HG03342 (cell line): Measurements from ENCODE around the gene SLFN5.
A peak's percentile ranks its signal among the peaks of the same experiment; 100 is the strongest.
"Not testable (repeated sequence)": the region's sequence is repeated elsewhere in the genome, so short reads cannot be mapped to it uniquely, and the experiment has no call there.

Experiments
- ATAC-seq: cut with Tn5 transposase; IDR thresholded peaks from one replicate; pipeline ENCODE4 v1.9.1; 2021; ENCODE audit warnings: mild to moderate bottlenecking, moderate library complexity; ENCODE audit not compliant: unreplicated experiment

Gene SLFN5

DNA sequence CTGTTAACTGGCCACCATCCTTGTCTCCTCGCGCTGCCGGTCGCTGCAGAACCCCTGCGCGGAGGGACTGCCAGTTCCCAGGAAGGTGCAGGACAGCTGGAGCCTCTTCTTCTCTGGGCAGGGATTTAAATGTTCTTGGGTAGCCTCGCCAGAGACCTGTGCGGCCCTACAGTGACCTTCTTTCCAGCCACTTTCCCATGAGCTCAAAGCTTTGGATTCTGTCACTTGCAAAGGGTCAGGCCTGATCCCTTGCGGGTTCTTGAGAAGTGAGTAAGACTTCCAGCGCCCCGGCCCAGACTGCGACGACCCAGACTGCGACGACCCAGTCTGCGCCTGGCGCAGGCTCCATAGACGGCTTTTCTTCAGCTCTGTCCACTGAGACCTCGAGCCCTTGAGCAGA lies 1.4 kb upstream of the SLFN5 start:
- ATAC-seq: no peak

DNA sequence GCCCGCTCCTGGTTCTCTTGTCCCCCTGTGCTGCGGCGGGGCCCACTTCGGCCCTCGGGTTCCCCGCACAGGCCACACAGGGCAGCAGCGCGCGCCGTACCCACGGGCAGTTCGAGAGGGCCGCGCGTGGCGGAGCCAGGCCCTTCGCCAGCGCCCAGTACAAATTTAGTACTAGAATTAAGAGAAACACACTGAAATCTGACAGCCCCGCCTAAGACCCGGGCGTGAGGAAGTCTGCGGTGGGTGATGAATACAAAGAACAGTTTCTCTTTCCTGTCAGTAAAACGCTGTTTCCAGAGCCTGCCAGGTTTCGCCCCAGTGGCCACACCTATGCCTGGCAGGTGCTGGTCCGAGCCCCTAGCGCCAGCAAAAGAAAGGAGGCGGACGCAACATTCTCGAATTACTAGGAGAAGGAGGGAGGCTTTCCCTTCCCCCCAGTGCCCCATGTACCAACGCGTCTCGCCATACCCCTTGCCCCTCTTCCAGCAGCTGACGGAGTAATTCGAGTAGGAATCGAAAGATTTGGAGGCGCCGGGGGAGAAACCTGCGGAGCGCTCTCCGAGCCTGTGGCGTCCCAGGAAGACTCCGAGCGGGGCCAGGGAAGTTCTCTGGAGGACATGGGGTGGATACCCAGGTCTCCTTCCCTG lies 591 bp upstream of the SLFN5 start:
- ATAC-seq: peak; percentile 50

DNA sequence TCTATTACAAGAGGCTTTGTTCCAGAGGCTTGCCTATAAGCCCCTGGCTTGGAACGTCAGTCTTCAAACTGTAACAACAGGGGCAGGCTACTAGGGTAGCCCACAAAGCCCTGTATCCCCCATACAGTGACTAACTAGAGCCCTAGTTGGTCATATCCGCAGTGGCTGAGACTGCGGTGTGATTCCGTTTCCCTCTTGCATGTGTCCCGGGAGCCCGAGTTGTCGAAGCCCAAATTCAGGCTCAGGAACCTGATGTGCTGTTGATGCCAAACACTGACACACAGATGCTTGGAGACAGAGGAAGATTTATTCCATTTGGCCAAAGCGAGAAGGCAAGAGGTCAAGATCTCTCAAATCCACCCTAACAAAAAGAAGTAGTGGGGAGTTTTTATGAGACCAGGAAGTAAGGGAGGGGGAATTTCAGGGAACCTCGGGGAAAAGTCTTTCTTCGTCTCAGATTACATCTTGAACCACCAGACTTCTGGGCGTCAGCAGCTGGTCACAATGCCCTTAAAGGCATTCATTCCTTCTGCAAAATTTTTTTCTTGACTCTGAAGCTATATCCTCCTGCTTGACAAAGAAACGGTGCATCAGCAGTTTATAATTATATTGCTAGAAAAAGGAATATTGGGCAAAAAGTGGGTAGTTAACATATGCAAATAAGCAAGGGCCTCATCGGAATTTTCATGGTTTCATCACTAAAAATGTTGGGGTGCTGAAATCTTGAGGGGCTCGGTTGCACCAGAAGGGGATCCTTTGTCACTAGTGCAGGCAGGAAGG lies 879 bp downstream of the SLFN5 start:
- ATAC-seq: no peak

DNA sequence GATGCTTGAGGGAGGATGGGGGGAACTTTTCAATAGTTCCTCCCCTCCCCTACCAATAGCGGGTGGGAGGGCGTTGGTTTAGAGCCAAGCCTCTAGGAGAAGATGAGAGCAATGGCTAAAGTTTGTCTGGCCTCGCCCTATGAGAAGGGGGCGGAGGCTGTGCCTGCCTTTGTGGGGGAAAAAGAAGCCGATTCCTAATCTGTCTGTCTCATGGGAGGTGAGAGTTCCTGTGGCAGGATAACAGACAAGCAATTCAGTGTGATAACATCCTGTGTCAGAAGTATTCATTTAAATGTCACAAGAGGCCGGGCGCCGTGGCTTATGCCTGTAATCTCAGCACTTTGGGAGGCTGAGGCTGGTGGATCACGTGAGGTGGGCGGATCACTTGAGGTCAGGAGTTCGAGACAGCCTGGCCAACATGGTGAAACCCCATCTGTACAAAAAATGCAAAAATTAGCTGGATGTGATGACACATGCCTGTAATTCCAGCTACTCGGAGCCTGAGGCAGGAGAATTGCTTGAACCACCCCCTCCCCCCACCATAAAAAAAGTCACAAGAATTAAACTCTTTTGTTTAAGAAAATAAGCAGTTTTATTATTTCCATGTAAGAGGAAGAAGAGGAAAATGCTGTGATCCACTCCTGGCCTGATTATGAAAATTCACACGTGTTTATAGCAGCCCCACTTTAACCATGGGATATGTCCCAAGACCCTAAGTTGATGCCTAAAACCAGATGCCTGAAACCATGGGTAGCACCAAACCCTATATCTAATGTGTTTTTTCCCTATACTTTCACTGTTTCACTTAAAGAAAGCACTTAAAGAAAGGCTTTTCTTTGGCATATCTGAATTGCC lies 1.7 kb downstream of the SLFN5 start:
- peak; percentile 30 for ATAC-seq

DNA sequence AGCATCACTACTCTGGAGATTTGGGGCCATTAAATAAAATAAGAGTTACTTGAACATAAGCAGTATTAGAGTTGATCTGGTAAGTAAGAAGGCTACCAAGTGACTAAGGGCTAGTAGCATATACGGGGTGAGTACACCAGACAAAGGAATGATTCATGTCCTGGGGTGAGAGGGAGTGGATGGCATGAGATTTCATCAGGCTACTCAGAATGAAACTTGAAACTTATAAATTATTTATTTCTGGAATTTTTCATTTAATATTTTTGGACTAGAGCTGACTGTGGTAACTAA lies 2.3 kb downstream of the SLFN5 start:
- no peak for ATAC-seq

DNA sequence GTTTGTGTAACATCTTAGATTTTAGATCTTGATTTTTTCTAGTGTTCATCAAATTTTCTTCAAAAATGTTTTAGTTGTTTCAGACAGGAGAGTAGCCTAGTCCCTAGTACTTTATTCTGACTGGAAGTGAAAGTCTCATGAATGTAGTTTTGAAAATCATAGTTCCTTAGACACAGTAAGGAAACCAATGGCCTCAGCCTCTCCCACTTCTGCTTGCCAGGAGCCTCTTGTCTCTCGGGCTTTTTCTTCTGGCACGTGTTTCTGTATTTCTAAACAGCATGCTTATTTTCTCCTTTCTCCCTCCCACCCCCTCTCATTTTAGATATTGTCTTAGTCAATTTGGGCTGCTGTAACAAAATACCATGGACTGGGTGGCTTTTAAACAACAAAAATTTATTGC lies 9.8 kb downstream of the SLFN5 start:
- ATAC-seq: no peak

DNA sequence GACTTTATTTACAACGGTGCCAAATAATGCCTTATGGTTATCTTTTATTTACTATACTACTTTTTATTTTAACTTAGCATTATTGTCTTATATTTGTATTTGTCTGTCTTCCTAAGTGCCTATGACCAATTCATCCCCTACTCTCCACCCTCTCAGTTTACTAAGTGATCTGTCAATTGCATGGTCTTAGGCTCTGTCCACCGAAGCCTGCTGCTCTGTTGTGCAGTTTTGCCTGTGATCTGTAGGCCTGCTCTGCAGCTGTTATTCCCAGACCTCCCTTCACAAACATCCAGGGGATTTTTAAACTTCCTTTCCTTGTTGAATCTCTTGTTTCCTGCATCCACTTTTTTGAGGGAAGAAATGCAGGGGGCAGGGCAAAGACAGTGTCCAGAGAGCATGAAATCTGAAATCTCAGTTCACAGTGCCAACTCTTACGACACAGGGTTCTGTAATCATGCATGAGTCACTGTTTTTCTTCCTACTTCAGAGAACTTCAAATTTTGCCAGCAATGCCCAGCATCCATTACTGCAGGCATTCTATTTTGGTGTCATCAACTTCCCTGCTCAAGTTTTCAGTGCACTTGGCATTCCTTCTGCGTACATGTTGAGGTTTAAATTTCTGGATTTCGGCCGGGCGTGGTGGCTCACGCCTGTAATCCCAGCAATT lies 11.4 kb downstream of the SLFN5 start:
- ATAC-seq: no peak

DNA sequence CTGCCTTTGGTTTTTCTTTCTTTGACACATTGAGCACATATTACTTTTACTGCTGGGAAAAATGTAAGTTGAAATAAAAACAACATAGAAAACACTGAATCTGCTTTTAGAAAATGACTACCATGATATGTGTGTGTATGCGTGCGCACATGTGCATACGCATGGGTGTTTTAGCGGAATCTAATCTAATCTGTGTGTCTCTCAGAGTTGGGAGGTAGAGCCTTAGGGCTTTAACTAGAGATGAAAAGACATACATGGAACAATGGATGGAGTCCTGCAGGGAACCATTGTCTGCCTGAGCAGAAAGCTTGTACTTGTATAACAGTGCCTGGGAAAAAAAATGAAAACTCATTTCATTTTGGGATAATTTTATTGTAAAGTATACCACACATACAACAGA lies 12.4 kb downstream of the SLFN5 start:
- ATAC-seq: no peak

DNA sequence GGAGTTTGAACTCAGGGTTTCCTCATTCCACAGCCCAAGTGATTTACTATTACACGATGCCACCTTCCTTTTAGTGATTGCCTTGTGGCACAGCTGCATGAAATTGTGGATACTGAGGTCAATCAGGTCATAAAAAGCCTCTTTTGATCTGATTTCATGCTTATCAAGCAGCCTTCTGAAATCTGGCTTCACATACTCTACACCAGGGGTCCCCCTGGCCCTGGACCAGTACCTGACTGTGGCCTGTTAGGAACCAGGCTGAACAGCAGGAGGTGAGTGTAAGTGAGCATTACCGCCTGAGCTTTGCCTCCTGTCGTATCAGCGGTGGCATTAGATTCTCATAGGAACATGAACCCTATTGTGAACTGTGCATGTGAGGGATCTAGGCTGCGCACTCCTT lies 13.8 kb downstream of the SLFN5 start:
- no peak for ATAC-seq

DNA sequence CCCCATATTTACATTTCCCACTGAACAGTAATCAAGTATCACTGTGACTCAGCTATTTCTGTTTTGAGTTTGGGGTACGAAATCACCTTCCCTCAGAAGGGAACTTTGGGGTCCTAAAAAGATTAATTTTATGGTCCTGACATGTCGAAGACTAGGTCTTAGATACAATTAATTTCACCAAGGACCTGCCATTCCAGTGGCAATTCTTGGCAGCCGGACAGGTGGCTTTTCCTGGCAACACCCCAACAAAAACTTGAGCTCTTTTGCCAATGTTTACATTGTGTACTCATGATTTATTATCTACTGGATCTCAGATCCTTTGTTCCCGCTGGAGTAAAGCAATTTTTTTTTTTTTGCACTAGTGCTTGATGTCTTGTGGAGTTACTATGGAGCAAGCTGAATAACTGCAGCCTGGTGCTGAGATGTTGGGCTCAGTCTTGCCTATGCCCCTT lies 14.4 kb downstream of the SLFN5 start:
- ATAC-seq: no peak

DNA sequence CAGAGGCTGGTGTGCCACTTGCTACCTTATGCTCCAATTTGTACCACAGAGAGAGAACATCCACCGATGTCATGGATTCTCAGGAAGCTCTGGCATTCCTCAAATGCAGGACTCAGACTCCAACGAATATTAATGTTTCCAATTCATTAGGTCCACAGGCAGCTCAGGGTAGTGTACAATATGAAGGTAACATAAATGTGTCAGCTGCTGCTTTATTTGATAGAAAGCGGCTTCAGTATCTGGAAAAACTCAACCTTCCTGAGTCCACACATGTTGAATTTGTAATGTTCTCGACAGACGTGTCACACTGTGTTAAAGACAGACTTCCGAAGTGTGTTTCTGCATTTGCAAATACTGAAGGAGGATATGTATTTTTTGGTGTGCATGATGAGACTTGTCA lies 16.1 kb downstream of the SLFN5 start:
- no peak for ATAC-seq

DNA sequence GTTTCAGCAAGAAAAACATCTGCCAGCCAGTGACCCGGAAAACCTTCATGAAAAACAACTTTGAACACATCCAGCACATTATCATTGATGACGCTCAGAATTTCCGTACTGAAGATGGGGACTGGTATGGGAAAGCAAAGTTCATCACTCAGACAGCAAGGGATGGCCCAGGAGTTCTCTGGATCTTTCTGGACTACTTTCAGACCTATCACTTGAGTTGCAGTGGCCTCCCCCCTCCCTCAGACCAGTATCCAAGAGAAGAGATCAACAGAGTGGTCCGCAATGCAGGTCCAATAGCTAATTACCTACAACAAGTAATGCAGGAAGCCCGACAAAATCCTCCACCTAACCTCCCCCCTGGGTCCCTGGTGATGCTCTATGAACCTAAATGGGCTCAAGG lies 22.2 kb downstream of the SLFN5 start:
- ATAC-seq: no peak

DNA sequence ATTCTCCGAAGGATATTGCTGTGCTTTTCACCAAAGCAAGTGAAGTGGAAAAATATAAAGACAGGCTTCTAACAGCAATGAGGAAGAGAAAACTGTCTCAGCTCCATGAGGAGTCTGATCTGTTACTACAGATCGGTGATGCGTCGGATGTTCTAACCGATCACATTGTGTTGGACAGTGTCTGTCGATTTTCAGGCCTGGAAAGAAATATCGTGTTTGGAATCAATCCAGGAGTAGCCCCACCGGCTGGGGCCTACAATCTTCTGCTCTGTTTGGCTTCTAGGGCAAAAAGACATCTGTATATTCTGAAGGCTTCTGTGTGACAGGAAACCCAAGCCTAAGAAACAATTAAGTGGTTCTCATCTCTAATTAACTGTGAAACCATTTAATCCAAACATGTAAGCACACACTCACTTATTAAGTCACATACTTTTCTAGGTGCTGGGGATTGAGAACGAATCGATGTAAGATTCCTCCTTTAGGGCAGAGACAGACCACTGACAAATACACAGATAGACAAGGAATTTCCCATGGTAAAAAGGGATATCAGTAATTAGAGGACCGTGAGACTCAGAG lies 22.8 kb downstream of the SLFN5 start:
- no peak for ATAC-seq

DNA sequence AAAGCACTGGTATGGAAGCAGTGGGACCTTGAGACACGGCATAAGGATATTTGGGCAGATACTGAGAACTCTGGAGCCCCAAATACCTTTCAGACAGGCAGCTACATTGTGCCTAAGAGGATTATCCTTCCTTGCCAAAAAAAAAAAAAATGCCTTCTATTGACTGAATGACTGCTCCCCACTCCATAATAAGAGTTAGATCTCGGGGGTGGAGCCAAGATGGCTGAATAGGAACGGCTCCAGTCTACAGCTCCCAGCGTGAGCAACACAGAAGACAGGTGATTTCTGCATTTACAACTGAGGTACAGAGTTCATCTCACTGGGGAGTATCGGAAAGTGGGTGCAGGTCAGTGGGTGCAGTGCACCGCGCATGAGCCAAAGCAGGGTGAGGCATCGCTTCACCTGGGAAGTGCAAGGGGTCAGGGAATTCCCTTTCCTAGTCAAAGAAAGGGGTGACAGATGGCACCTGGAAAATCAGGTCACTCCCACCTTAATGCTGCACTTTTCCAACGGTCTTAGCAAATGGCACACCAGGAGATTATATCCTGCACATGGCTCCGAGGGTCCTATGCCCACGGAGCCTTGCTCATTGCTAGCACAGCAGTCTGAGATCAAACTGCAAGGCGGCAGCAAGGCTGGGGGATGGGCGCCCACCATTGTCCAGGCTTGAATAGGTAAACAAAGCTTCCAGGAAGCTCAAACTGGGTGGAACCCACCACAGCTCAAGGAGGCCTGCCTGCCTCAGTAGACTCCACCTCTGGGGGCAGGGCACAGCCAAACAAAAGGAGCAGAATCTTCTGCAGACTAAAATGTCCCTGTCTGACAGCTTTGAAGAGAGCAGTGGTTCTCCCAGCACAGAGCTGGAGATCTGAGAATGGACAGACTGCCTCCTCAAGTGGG lies 31.5 kb downstream of the SLFN5 start:
- ATAC-seq: not testable (repeated sequence)

DNA sequence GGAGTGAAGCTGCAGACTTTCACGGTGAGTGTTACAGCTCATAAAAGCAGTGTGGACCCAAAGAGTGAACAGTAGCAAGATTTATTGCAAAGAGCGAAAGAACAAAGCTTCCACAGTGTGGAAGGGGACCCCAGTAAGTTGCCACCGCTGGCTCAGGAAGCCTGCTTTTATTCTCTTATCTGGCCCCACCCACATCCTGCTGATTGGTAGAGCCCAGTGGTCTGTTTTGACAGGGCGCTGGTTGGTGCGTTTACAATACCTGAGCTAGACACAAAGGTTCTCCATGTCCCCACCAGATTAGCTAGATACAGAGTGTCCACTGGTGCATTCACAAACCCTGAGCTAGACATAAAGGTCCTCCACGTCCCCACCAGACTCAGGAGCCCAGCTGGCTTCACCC lies 35.6 kb downstream of the SLFN5 start:
- ATAC-seq: not testable (repeated sequence)

DNA sequence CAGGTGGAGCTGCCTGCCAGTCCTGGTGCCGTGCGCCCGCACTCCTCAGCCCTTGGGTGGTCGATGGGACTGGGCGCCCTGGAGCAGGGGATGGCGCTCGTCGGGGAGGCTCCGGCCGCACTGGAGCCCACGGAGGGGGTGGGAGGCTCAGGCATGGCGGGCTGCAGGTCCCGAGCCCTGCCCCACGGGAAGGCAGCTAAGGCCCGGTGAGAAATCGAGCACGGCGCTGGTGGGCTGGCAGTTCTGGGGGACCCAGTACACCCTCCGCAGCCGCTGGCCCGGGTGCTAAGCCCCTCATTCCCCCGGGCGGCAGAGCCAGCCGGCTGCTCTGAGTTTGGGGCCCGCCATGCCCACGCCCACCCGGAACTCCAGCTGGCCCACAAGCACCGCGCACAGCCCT lies 36.0 kb downstream of the SLFN5 start:
- ATAC-seq: not testable (repeated sequence)

DNA sequence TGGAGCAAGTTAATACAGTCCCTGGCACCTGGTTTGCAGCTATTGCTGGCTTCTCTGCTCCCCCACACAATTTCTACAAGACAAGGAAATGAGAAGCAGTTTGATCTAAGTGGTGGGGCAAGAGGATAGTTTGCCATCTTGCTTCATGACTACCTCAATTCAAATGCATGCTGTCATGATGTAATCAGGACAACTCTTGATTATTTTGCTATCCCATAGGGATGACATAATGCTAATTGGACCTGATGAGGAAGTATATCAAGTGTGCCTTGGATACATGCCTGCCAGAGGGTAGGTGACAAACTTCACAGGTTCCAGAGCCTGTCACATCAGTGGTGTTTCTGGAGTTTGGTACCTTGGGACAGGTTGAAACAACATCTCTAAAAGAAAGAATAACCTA lies 40.9 kb downstream of the SLFN5 start:
- ATAC-seq: no peak

DNA sequence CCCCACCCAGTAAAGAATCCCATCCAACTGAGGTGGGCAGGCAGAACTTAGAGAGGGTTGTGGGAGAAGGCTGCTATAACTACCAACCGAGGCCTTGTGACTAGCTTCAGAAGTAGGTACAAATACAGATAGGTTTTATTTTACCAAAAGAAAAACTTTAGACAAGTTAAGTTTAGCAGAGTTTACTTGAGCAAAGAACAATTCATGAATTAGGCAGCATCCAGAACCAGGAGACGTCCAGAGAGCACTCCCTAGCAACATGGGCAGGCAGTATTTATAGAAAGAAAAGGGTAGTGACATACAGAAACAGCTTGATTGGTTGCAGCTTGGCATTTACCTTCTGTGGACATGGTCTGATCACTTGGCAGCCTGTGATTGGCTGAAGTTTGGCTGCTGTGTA lies 42.1 kb downstream of the SLFN5 start:
- ATAC-seq: no peak

DNA sequence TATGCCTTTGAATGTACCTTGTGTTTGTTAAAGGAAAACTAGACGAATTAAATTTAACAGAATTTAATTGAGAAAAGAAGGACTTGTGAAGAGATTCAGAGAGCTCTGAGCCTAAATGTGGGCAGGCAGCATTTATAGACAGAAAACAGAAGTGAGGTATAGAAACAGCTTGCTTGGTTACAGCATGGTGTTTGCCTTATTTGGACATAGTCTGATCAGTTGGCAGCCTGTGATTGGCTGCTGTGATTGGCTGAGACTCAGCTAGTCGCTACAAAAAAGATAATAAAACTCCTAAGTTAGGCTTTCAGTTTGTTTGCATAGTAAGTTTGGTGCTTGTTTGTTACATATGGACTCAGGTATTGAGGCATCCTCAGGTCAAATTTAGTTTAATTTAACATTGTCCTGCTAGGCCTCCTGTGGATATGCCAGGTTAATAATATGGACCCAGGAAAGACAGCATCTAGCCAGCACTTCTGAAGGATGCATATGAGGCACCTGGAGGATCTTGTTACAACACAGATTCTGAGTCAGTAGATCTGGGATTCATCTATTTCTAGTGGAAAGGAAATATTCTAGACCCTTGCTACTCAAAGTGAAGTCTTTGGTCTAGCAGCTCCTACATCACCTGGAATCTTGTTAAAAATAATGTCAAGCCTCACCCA lies 43.4 kb downstream of the SLFN5 start:
- no peak for ATAC-seq
